Activated CD4-positive, alpha-beta T cell treated with anti-CD3 and anti-CD28 coated beads for 36 hours (primary cell): ENCODE data around the gene CEP250. TPM values are rescaled to one million over a fixed set of nuclear protein-coding genes. Genes with fewer than 3 reads are reported as not detected.

Source experiments
- ATAC-seq: fragments of 200-7000 bp; cut with Tn5 transposase; one replicate; pipeline ENCODE4 v1.10.0; 2021; ENCODE audit warnings: mild to moderate bottlenecking, moderate library complexity
- CTCF ChIA-PET: fragments of 350-600 bp; sonication (Branson Sonifier 250); formaldehyde crosslinking; loops from one replicate; lab custom pipeline; 2021; ENCODE audit warnings: antibody characterized with exemption; lab: Charles Lee
- POLR2A ChIA-PET: fragments of 350-600 bp; sonication (Branson Sonifier 250); formaldehyde crosslinking; loops from one replicate; lab custom pipeline; 2021; ENCODE audit warnings: antibody characterized with exemption, inconsistent platforms; lab: Charles Lee
- DNase-seq: peaks from one replicate; pipeline ENCODE4 v3.0.0-alpha.2; 2020
- H3K27ac Mint-ChIP-seq: one replicate; pipeline ENCODE4 v1.8.0; 2021; ENCODE audit warnings: mixed read lengths
- H3K27me3 Mint-ChIP-seq: one replicate; pipeline ENCODE4 v1.8.0; 2021; ENCODE audit warnings: mixed read lengths
- H3K36me3 Mint-ChIP-seq: one replicate; pipeline ENCODE4 v1.8.0; 2021; ENCODE audit warnings: low read depth, mixed read lengths
- H3K4me1 Mint-ChIP-seq: one replicate; pipeline ENCODE4 v1.8.0; 2021; ENCODE audit warnings: mixed read lengths
- H3K4me3 Mint-ChIP-seq: one replicate; pipeline ENCODE4 v1.8.0; 2021; ENCODE audit warnings: mild to moderate bottlenecking, moderate library complexity, mixed read lengths
- H3K9me3 Mint-ChIP-seq: one replicate; pipeline ENCODE4 v1.8.0; 2021; ENCODE audit warnings: low read depth, mixed read lengths
- intact Hi-C, 2 experiments: fragments of 100-400 bp; cut with DNase I in 1 of 2; cut with micrococcal nuclease in 1 of 2; formaldehyde crosslinking; loops; one replicate each; pipeline versions ENCODE4 v1.14.2 to v1.15.1; 2022 to 2024; cut with DNase I, micrococcal nuclease
- total RNA-seq, 2 experiments: library from RNA; stranded (reverse); gene quantifications; one replicate each; pipeline ENCODE4 v1.2.3, GENCODE V29; 2021

The CEP250 gene, protein sequence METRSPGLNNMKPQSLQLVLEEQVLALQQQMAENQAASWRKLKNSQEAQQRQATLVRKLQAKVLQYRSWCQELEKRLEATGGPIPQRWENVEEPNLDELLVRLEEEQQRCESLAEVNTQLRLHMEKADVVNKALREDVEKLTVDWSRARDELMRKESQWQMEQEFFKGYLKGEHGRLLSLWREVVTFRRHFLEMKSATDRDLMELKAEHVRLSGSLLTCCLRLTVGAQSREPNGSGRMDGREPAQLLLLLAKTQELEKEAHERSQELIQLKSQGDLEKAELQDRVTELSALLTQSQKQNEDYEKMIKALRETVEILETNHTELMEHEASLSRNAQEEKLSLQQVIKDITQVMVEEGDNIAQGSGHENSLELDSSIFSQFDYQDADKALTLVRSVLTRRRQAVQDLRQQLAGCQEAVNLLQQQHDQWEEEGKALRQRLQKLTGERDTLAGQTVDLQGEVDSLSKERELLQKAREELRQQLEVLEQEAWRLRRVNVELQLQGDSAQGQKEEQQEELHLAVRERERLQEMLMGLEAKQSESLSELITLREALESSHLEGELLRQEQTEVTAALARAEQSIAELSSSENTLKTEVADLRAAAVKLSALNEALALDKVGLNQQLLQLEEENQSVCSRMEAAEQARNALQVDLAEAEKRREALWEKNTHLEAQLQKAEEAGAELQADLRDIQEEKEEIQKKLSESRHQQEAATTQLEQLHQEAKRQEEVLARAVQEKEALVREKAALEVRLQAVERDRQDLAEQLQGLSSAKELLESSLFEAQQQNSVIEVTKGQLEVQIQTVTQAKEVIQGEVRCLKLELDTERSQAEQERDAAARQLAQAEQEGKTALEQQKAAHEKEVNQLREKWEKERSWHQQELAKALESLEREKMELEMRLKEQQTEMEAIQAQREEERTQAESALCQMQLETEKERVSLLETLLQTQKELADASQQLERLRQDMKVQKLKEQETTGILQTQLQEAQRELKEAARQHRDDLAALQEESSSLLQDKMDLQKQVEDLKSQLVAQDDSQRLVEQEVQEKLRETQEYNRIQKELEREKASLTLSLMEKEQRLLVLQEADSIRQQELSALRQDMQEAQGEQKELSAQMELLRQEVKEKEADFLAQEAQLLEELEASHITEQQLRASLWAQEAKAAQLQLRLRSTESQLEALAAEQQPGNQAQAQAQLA (N-terminal part only)
- total RNA-seq: 10 to 100 TPM; 50.4 to 60.2 TPM

DNA sequence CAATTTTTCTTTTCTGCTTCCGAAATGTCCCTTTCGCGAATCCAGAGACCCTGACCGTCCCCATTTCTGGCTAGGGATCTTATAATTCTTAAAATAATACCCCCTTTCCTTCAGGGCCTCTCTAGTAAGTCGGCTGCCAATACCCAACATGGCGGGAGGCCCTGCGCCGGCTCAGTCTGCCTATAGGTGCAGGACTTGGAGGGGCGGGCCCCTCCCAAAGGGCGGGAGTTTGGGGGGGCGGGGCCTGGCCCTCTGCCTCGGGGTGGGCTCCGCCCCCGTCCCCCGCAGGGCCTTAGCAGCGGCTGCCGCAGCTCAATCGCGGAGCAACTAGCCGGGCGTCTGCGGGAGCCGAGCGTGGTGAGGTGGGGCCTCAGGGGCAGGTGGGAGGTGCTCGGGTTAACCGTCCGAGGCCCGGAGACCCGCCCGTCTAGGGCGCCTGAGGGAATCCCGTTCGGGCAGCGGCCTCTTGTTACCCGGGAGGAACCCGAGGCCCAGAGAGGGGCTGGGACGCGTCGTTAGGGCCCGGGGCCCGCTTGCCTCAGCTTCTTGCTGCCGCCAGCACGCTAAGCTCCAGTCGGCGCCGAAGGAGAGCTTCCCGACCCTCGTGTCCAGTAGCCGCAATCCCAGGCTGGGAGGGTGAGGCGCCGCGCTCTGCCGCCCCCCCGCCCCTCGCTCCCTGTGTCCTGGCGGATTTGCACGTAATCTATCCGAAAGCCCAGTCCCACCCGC lies at the start of gene CEP250:
TSS of gene CEP250 (plus strand) at position 718 of the 729 bp plus-strand sequence. CDS start 6,770 bp downstream, outside the sequence.
- POLR2A ChIA-PET: interaction anchor here (0.6 to 2.4 kb wide), 17 partner anchors 8 to 542 kb away, joined by 3 to 11 read pairs (median 4); partner anchors contain the start of genes ERGIC3, MMP24OS, RBM39 and SPAG4
- Mint-ChIP-seq H3K9me3 (no peaks in the 10 kb centered on the region), H3K36me3 (no peaks in the 10 kb centered on the region), H3K27me3 (no peaks in the 10 kb centered on the region), H3K27ac (peak within 1 kb of the TSS; percentile 97), H3K4me1 (peaks cover 27% of the 10 kb centered on the region), H3K4me3 (peak within 1 kb of the TSS; percentile 79)
- ATAC-seq (peak; percentile 97), DNase-seq (peak; percentile 98)
- intact Hi-C loops: loop anchor here (1.0 to 10.0 kb wide), 20 partner anchors 36 to 1120 kb away; partner anchors contain the start of genes CPNE1 (in 1 of the 2), EDEM2 (in 1 of the 2), ERGIC3 (in 1 of the 2) and GSS (in 1 of the 2)
- CTCF ChIA-PET: interaction anchor here (0.9 to 5.1 kb wide), 9 partner anchors 9 to 152 kb away, joined by 3 to 37 read pairs (median 4); no protein-coding TSS in a partner anchor

DNA sequence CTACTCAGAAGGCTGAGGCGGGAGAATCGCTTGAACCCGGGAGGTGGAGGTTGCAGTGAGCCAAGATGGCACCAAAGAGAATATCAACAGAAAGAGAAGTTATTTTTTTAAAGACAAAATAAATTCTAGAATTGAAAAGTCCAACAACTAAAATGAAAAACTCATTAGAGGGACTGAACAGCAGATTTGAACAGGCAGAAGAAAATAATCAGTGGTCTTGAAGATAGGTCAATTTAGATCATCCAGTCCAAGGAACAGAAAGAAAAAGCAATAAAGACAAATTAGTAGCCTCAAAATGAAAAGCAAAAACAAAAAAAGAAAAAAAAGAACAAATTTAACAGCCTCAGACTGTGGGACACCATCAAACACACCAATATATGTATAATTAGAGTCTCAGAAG lies 49.6 kb upstream of the CEP250 start:
- ChIA-PET CTCF (interaction anchor here (0.6 kb wide), 1 partner anchor 33 kb away, joined by 4 read pairs; the partner anchor contains the start of gene GDF5), POLR2A (no interaction called here)
- peaks cover 22% of the 10 kb centered on the region for H3K4me1 Mint-ChIP-seq
- H3K27ac Mint-ChIP-seq: no peak overlapping the region
- no peaks in the 10 kb centered on the region for H3K27me3 Mint-ChIP-seq
- intact Hi-C loops: no loop called here
- DNase-seq: no peak
- no peak for ATAC-seq
- peaks cover 9% of the 10 kb centered on the region for H3K9me3 Mint-ChIP-seq
- H3K4me3 Mint-ChIP-seq: no peak overlapping the region
- peaks cover 48% of the 10 kb centered on the region for H3K36me3 Mint-ChIP-seq

DNA sequence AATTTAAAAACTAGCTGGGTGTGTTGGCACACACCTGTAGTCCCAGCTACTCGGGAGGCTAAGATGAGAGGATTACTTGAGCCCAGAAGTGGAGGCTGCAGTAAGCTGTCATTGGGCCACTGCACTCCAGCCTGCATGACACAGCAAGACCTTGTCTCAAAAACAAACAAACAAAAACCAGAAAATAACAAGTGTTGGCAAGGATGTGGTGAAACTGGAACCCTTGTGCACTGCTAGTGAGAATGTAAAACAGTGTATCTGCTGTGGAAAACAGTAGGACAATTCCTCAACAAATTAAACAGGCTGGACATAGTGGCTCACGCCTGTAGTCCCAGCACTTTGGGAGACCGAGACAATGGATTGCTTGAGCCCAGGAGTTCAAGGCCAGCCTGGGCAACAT lies 47.1 kb upstream of the CEP250 start:
- CTCF ChIA-PET: no interaction called here
- no peak overlapping the region for H3K27ac Mint-ChIP-seq
- peaks cover 9% of the 10 kb centered on the region for H3K9me3 Mint-ChIP-seq
- intact Hi-C loops: no loop called here
- no peaks in the 10 kb centered on the region for H3K27me3 Mint-ChIP-seq
- H3K4me1 Mint-ChIP-seq: peaks cover 29% of the 10 kb centered on the region
- POLR2A ChIA-PET: no interaction called here
- no peak for ATAC-seq
- DNase-seq: no peak
- peaks cover 54% of the 10 kb centered on the region for H3K36me3 Mint-ChIP-seq
- H3K4me3 Mint-ChIP-seq: no peak overlapping the region

DNA sequence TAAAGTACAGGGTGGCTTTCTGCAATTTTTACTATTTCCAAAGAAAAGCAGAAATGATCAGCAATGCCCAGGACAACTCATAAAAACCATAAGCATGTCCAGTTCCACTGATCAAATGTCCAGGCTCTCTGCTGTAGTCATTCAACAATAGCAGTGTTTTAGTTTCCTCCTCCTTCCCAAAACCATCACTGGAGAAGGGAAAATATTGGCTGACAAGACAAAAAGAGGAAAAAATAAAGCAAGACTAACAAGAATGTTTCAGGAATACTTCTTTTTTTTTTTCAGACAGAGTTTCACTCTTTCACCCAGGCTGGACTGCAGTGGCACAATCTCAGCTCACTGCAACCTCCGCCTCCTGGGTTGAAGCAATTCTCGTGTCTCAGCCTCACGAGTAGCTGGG lies 45.9 kb upstream of the CEP250 start:
- H3K4me3 Mint-ChIP-seq: no peak overlapping the region
- DNase-seq (no peak), ATAC-seq (no peak)
- intact Hi-C loops: no loop called here
- no peaks in the 10 kb centered on the region for H3K27me3 Mint-ChIP-seq
- H3K4me1 Mint-ChIP-seq: peaks cover 29% of the 10 kb centered on the region
- CTCF ChIA-PET: no interaction called here
- peaks cover 47% of the 10 kb centered on the region for H3K36me3 Mint-ChIP-seq
- POLR2A ChIA-PET: no interaction called here
- H3K27ac Mint-ChIP-seq: no peak overlapping the region
- H3K9me3 Mint-ChIP-seq: peaks cover 9% of the 10 kb centered on the region

DNA sequence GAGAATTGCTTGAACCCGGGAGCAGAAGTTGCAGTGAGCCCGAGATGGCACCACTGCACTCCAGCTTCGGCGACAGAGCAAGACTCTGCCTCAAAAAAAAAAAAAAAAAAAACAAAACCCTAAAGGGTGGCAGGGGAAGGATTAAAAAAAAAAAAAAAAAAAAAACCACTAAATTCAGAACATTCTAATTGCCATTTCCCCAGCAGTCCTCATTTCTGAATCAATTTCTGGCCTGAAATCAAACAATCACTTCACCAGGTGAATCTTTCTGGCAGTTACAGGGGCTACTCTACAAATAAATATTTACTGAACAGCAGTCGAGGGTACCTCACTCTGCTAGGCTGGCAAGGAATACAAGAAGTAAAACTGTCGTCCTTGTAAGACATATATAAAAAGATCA lies 44.8 kb upstream of the CEP250 start:
- POLR2A ChIA-PET: interaction anchor here (0.7 kb wide), 1 partner anchor 131 kb away, joined by 3 read pairs; no protein-coding TSS in a partner anchor
- Mint-ChIP-seq H3K4me1 (peaks cover 21% of the 10 kb centered on the region), H3K9me3 (peaks cover 7% of the 10 kb centered on the region), H3K27ac (peak overlapping the region; percentile 100), H3K36me3 (peaks cover 36% of the 10 kb centered on the region), H3K27me3 (no peaks in the 10 kb centered on the region), H3K4me3 (peak overlapping the region; percentile 91)
- ATAC-seq: no peak
- intact Hi-C loops: loop anchor here in 1 of 2 experiments (1.0 to 10.0 kb wide), 7 partner anchors 134 to 1298 kb away; partner anchors contain the start of genes AAR2, ACSS2, EDEM2 and EIF2S2
- CTCF ChIA-PET: interaction anchor here (1.0 to 1.5 kb wide), 2 partner anchors 11 to 544 kb away, joined by 3 to 4 read pairs; partner anchors contain the start of gene SCAND1
- no peak for DNase-seq

DNA sequence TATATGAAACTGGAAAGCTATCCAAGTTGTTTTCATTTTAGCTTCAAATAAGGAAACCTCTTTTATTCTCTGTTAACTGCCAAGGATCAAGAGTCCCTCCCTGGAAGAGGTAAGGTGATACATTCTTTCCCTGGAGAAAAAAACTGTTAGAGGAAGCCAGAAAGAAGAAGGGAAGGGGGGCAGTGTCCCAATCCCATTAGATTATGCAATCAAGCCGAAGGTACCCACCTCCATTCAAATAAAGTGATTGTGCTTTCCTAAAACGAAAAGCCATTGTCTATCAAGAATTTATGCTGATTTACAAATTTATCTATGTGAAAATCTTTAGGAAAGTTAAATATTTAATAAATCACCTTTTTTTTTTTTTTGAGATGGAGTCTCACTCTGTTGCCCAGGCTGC lies 34.1 kb upstream of the CEP250 start:
- CTCF ChIA-PET: interaction anchor here (0.6 to 1.0 kb wide), 3 partner anchors 37 to 482 kb away, joined by 3 to 4 read pairs (median 3); no protein-coding TSS in a partner anchor
- Mint-ChIP-seq H3K36me3 (no peaks in the 10 kb centered on the region), H3K9me3 (no peaks in the 10 kb centered on the region), H3K4me3 (no peak overlapping the region), H3K27me3 (peaks cover 12% of the 10 kb centered on the region), H3K4me1 (no peaks in the 10 kb centered on the region), H3K27ac (no peak overlapping the region)
- intact Hi-C loops: no loop called here
- no peak for ATAC-seq
- DNase-seq: no peak
- POLR2A ChIA-PET: no interaction called here

DNA sequence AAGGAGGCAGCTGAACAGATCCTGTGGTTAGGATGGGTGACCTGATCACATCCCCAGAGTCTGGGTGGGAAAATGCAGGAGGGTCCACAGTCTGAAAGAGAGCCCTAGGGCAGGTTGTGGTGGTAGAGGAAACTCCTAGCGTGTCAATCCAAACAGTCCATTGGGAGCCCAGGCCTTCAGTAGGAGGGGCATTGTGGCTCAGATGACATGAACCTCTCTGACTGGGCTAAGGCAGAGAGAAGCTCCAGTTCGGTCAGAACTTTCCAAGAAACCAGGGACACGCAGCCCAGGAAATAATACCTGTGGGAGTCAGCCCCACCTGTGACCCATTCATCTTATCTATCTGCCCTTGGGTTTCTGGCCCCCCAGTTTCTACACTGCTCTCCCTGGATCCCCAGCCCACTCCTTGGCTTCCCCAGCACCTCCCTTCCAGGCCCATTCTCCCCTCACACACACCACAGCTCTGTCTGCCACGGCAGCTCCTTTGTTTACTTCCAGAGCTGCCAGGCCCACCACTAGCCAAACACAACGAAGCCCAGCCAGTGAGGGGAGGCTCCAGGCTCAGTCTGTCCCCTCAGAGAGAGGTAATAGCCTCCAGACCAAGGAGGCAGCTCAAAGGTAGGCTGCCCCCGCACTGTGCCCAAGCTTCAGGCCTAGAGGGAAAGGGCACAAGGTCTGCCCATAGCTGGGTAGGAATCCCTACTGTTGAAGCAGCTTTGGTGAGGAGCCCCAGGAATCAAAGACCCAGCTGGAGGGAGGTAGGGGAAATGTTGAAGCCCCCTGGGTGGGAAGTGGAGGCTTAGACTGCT lies 23.6 kb upstream of the CEP250 start:
- ChIA-PET POLR2A (no interaction called here), CTCF (interaction anchor here (1.2 to 1.3 kb wide), 2 partner anchors 16 to 126 kb away, joined by 4 to 5 read pairs; no protein-coding TSS in a partner anchor)
- ATAC-seq (no peak), DNase-seq (no peak)
- Mint-ChIP-seq H3K36me3 (no peaks in the 10 kb centered on the region), H3K27ac (no peak overlapping the region), H3K27me3 (no peaks in the 10 kb centered on the region), H3K4me3 (no peak overlapping the region), H3K9me3 (no peaks in the 10 kb centered on the region), H3K4me1 (peaks cover 5% of the 10 kb centered on the region)
- intact Hi-C loops: no loop called here

DNA sequence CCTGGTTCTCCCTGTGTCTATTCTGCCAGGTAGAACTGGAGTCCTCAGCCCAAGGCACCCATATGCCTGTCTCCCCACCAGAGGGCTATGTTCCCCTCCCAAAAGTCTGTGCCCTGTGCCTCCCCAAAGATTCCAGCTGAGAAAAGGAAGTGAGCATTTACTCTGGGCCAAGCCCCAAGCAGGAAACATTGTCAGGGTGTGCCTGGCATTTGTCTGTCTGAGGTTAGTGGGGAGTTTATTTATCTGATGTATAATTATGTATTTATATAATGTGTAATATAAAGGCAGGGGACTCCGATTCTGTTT lies 23.0 kb upstream of the CEP250 start:
- H3K36me3 Mint-ChIP-seq: no peaks in the 10 kb centered on the region
- H3K9me3 Mint-ChIP-seq: no peaks in the 10 kb centered on the region
- no peak overlapping the region for H3K4me3 Mint-ChIP-seq
- H3K27ac Mint-ChIP-seq: no peak overlapping the region
- ATAC-seq (no peak), DNase-seq (no peak)
- intact Hi-C loops: no loop called here
- H3K4me1 Mint-ChIP-seq: peaks cover 5% of the 10 kb centered on the region
- no peaks in the 10 kb centered on the region for H3K27me3 Mint-ChIP-seq
- ChIA-PET POLR2A (no interaction called here), CTCF (interaction anchor here (0.6 to 1.2 kb wide), 2 partner anchors 15 to 163 kb away, joined by 3 to 5 read pairs; no protein-coding TSS in a partner anchor)

DNA sequence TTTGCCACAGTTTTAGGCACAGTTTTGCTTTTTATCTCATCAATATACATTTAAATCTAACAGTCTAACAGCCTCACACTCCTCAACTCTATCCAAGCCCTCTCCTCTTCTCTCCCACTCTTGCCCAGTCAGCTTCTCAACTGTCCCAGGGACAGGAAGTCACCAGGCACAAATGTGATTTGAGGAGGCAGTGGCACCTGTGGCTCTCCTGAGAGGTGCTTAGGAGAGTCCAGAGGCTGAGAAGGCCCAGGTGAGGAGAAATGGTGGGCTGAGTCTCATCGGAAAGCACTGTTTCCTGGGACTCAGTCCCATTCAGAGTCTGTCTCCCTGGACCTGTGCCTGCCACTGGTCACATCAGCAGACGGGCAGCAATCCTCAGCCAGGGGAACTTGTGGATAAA lies 22.1 kb upstream of the CEP250 start:
- ATAC-seq (no peak), DNase-seq (no peak)
- ChIA-PET CTCF (no interaction called here), POLR2A (no interaction called here)
- intact Hi-C loops: no loop called here
- Mint-ChIP-seq H3K4me1 (peaks cover 5% of the 10 kb centered on the region), H3K4me3 (no peak overlapping the region), H3K36me3 (no peaks in the 10 kb centered on the region), H3K27me3 (no peaks in the 10 kb centered on the region), H3K9me3 (no peaks in the 10 kb centered on the region), H3K27ac (no peak overlapping the region)
